Measurements from ENCODE around the gene MARF1.

Gene MARF1

GRCh38 chr16:15677447-15677846, 34.5 kb upstream of the MARF1 start:
- Histone ChIP-seq H3K36me3 (ENCODE audit: insufficient read depth, low read length) (peaks cover 77% of the 10 kb centered on the region), H3K27ac (ENCODE audit: low read length) (no peak overlapping the region), H3K4me3 (ENCODE audit: low read depth in 1 of 2, low read length in 2 of 2) (no peak overlapping the region), H3K79me2 (ENCODE audit: insufficient read depth, low read length) (peaks cover 48% of the 10 kb centered on the region), H3K4me2 (ENCODE audit: insufficient read depth, low read length) (no peak overlapping the region), H4K20me1 (ENCODE audit: insufficient read depth, low read length) (no peaks in the 10 kb centered on the region), H2AFZ (ENCODE audit: low read depth, low read length) (no peak overlapping the region), H3K27me3 (ENCODE audit: insufficient read depth, low read length, poor library complexity) (no peaks in the 10 kb centered on the region), H3K4me1 (ENCODE audit: insufficient read depth, low read length) (peaks cover 14% of the 10 kb centered on the region), H3K9me3 (ENCODE audit: insufficient read depth, low read length, severe bottlenecking) (no peaks in the 10 kb centered on the region), H3K9ac (ENCODE audit: low read depth, low read length) (no peak overlapping the region)
- DNase-seq (no peak), ATAC-seq (ENCODE audit: insufficient read depth, low read depth) (no peak)
- no peak for TF ChIP-seq EZH2 (IDR thresholded peaks at IDR 0.05; ENCODE audit: borderline replicate concordance, low read depth, low read length, severe bottlenecking)
- TF ChIP-seq CTCF (IDR thresholded peaks at IDR 0.05; ENCODE audit: borderline replicate concordance, extremely low read depth, low read length, poor library complexity, severe bottlenecking): no peak

- Histone ChIP-seq H3K4me3 (ENCODE audit: low read depth in 1 of 2, low read length in 2 of 2) (no peak overlapping the region), H3K9me3 (ENCODE audit: insufficient read depth, low read length, severe bottlenecking) (no peaks in the 10 kb centered on the region), H3K4me1 (ENCODE audit: insufficient read depth, low read length) (peaks cover 23% of the 10 kb centered on the region), H3K27ac (ENCODE audit: low read length) (no peak overlapping the region), H3K79me2 (ENCODE audit: insufficient read depth, low read length) (peaks cover 40% of the 10 kb centered on the region), H2AFZ (ENCODE audit: low read depth, low read length) (no peak overlapping the region), H3K27me3 (ENCODE audit: insufficient read depth, low read length, poor library complexity) (no peaks in the 10 kb centered on the region), H3K4me2 (ENCODE audit: insufficient read depth, low read length) (no peak overlapping the region), H3K36me3 (ENCODE audit: insufficient read depth, low read length) (peaks cover 72% of the 10 kb centered on the region), H4K20me1 (ENCODE audit: insufficient read depth, low read length) (no peaks in the 10 kb centered on the region), H3K9ac (ENCODE audit: low read depth, low read length) (no peak overlapping the region)
- no peak for ATAC-seq (ENCODE audit: insufficient read depth, low read depth)
- no peak for DNase-seq
- no peak for TF ChIP-seq EZH2 (IDR thresholded peaks at IDR 0.05; ENCODE audit: borderline replicate concordance, low read depth, low read length, severe bottlenecking)
- TF ChIP-seq CTCF (IDR thresholded peaks at IDR 0.05; ENCODE audit: borderline replicate concordance, extremely low read depth, low read length, poor library complexity, severe bottlenecking): no peak
Observed at GRCh38 chr16:15676506-15676905, 33.6 kb upstream of the MARF1 start.

GRCh38 chr16:15674571-15674970, 31.6 kb upstream of the MARF1 start:
- H2AFZ ChIP-seq (ENCODE audit: low read depth, low read length): no peak overlapping the region
- H3K9me3 ChIP-seq (ENCODE audit: insufficient read depth, low read length, severe bottlenecking): no peaks in the 10 kb centered on the region
- DNase-seq (no peak), ATAC-seq (ENCODE audit: insufficient read depth, low read depth) (no peak)
- peaks cover 82% of the 10 kb centered on the region for H3K36me3 ChIP-seq (ENCODE audit: insufficient read depth, low read length)
- H3K27me3 ChIP-seq (ENCODE audit: insufficient read depth, low read length, poor library complexity): no peaks in the 10 kb centered on the region
- H3K79me2 ChIP-seq (ENCODE audit: insufficient read depth, low read length): peaks cover 43% of the 10 kb centered on the region
- H3K4me3 ChIP-seq (ENCODE audit: low read depth in 1 of 2, low read length in 2 of 2): no peak overlapping the region
- no peak overlapping the region for H3K9ac ChIP-seq (ENCODE audit: low read depth, low read length)
- TF ChIP-seq CTCF (IDR thresholded peaks at IDR 0.05; ENCODE audit: borderline replicate concordance, extremely low read depth, low read length, poor library complexity, severe bottlenecking): no peak
- no peak for TF ChIP-seq EZH2 (IDR thresholded peaks at IDR 0.05; ENCODE audit: borderline replicate concordance, low read depth, low read length, severe bottlenecking)
- no peak overlapping the region for H3K27ac ChIP-seq (ENCODE audit: low read length)
- H3K4me2 ChIP-seq (ENCODE audit: insufficient read depth, low read length): no peak overlapping the region
- peaks cover 40% of the 10 kb centered on the region for H3K4me1 ChIP-seq (ENCODE audit: insufficient read depth, low read length)
- no peaks in the 10 kb centered on the region for H4K20me1 ChIP-seq (ENCODE audit: insufficient read depth, low read length)
